Large intestine (tissue), 3 donors: ENCODE measurements around the gene RTBDN. TPM values are rescaled to one million over a fixed set of nuclear protein-coding genes. Genes with fewer than 3 reads are reported as not detected.

Experiments used
- DNase-seq, 2 donors: peaks; one replicate each; pipeline versions ENCODE4 v3.0.0 to v3.0.0-alpha.2; 2013
- H3K27ac ChIP-seq: one replicate; pipeline ENCODE4 v1.5.1; 2013; ENCODE audit warnings: low read length
- H3K27me3 ChIP-seq: 2 replicates; pipeline ENCODE4 v1.6.1; 2013; ENCODE audit warnings: low read length; ENCODE audit not compliant: control insufficient read depth, insufficient read depth
- H3K36me3 ChIP-seq: 2 replicates; pipeline ENCODE4 v1.6.1; 2013; ENCODE audit warnings: low read length; ENCODE audit not compliant: control insufficient read depth, insufficient read depth
- H3K4me1 ChIP-seq: one replicate; pipeline ENCODE4 v1.6.1; 2013; ENCODE audit warnings: low read length; ENCODE audit not compliant: control insufficient read depth, insufficient read depth
- H3K4me3 ChIP-seq: one replicate; pipeline ENCODE4 v1.5.1; 2013; ENCODE audit warnings: low read length
- H3K9me3 ChIP-seq: one replicate; pipeline ENCODE4 v1.6.1; 2013; ENCODE audit warnings: mild to moderate bottlenecking, low read depth, low read length, moderate library complexity; ENCODE audit not compliant: control insufficient read depth
- WGBS: methylation state at CpG from one replicate; pipeline ENCODE4 v1.1.5; 2013; ENCODE audit warnings: low lambda C conversion rate; ENCODE audit not compliant: insufficient coverage; 5-methylcytosine and 5-hydroxymethylcytosine counted together
- polyA plus RNA-seq: library from polyadenylated mRNA; unstranded; fragments of 120-200 nt; gene quantifications from one replicate; pipeline ENCODE4 v1.2.1, GENCODE V29; 2013

The RTBDN gene
- polyA plus RNA-seq, 1 donor, result 1.6 TPM

- H3K9me3 ChIP-seq, result peaks cover 9% of the 10 kb centered on the region
- H3K27ac ChIP-seq, result no peak overlapping the region
- peaks cover 5% of the 10 kb centered on the region for H3K27me3 ChIP-seq
- peak in 1 of 2 donors; percentile 47 for DNase-seq
- no peak overlapping the region for H3K4me3 ChIP-seq
- no peaks in the 10 kb centered on the region for H3K36me3 ChIP-seq
- no CpG with 5 or more reads among the region's 10 CpGs for WGBS
- H3K4me1 ChIP-seq, result peaks cover 2% of the 10 kb centered on the region
These were observed 34.2 kb upstream of the RTBDN start for GRCh38 chr19:12868540-12869112.

DNA sequence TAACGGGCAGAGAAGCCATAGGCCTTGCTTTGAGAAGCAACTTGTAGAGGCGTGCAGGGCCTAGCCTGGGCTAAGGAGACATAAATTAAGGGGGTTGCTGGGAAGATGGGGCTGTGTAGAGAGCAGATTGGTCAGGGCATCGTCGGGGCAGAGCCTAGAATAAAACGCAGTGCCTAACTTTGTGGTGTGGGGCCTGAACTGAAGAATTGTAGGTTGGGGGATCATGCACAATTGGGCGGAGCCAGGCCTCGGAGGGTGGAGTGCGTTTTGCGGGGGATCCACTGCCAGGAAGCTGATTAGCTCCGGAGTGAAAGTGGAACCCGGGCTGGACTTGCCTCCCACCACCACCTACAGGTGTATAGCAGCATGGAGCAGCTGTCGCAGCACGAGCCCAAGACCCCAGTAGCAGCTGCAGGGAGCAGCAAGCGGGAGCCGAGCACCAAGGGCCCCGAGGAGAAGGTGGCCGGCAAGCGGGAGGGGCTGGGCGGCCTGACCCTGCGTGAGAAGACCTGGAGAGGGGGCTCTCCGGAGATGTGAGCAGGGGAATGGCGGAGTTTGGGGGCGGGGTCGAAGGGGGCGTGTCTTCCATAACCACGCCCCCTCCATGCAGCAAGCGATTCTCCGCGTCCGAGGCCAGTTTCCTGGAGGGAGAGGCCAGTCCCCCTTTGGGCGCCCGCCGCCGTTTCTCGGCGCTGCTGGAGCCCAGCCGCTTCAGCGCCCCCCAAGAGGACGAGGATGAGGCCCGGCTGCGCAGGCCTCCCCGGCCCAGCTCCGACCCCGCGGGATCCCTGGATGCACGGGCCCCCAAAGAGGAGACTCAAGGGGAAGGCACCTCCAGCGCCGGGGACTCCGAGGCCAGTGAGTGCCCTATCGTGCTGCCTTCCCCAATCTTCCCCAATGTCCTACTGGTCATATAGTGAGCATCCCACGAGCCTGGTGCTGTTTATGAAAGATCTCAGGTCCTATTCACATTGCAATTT, 33.0 kb upstream of the RTBDN start:
- Histone ChIP-seq H3K27me3 (peaks cover 3% of the 10 kb centered on the region), H3K4me3 (peak overlapping the region; percentile 41), H3K9me3 (peaks cover 3% of the 10 kb centered on the region), H3K27ac (no peak overlapping the region), H3K36me3 (no peaks in the 10 kb centered on the region), H3K4me1 (no peaks in the 10 kb centered on the region)
- peak; percentile 57 to 74 for DNase-seq
- WGBS, result no CpG with 5 or more reads among the region's 51 CpGs

GRCh38 chr19:12866416-12867119, 32.2 kb upstream of the RTBDN start:
- no CpG with 5 or more reads among the region's 29 CpGs for WGBS
- Histone ChIP-seq H3K36me3 (no peaks in the 10 kb centered on the region), H3K4me3 (peak overlapping the region; percentile 41), H3K27me3 (peaks cover 3% of the 10 kb centered on the region), H3K4me1 (no peaks in the 10 kb centered on the region), H3K27ac (no peak overlapping the region), H3K9me3 (peaks cover 3% of the 10 kb centered on the region)
- DNase-seq, result no peak

GRCh38 chr19:12865746-12866415, 31.5 kb upstream of the RTBDN start:
- Histone ChIP-seq H3K9me3 (peaks cover 3% of the 10 kb centered on the region), H3K27ac (no peak overlapping the region), H3K4me3 (no peak overlapping the region), H3K27me3 (peaks cover 3% of the 10 kb centered on the region), H3K4me1 (no peaks in the 10 kb centered on the region), H3K36me3 (no peaks in the 10 kb centered on the region)
- WGBS, result no CpG with 5 or more reads among the region's 19 CpGs
- no peak for DNase-seq

DNA sequence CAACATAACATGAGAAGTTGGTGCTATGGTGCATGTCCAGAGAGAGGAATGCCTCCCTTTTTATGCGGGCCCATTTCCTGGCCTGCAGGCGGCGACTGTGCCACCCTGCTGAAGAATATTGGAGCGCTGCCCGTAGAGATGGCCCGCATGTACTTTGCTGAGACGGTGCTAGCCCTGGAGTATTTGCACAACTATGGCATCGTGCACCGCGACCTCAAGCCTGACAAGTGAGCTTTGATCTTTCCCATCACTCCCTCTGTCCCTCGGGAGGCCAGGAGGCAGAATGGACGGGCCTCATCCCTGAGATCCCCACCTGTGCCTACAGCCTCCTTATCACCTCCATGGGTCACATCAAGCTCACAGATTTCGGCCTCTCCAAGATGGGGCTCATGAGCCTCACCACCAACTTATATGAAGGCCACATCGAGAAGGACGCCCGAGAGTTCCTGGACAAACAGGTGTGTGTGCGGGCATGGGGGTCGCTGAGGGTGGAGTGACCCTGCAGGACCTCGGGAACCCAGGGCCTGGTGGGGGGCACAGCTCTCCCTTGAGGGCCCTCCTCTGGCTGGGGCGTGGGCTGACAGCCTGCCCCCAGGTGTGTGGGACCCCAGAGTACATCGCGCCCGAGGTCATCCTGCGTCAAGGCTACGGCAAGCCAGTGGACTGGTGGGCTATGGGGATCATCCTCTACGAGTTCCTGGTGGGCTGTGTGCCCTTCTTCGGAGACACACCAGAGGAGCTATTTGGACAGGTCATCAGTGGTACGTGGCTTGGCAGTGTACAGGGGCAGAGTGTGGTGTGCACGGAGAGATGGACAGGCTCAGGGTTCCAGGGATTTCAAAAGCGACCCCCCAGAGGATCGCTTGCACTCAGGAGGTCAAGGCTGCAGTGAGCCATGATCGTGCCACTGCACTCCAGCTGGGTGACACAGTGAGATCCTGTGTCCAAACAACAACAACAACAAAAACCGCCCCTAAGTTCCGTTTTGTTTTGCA, 30.6 kb upstream of the RTBDN start:
- no peak overlapping the region for H3K4me3 ChIP-seq
- no peak for DNase-seq
- no CpG with 5 or more reads among the region's 34 CpGs for WGBS

GRCh38 chr19:12864143-12864542, 29.8 kb upstream of the RTBDN start:
- H3K27me3 ChIP-seq, result peaks cover 3% of the 10 kb centered on the region
- DNase-seq, result no peak
- no peak overlapping the region for H3K4me3 ChIP-seq
- no peaks in the 10 kb centered on the region for H3K4me1 ChIP-seq
- H3K9me3 ChIP-seq, result peaks cover 3% of the 10 kb centered on the region
- no peak overlapping the region for H3K27ac ChIP-seq
- H3K36me3 ChIP-seq, result no peaks in the 10 kb centered on the region
- no CpG with 5 or more reads among the region's 4 CpGs for WGBS

More for the DNA sequence above, 30.6 kb upstream of the RTBDN start:
- Histone ChIP-seq H3K4me1 (no peaks in the 10 kb centered on the region), H3K27ac (no peak overlapping the region), H3K36me3 (no peaks in the 10 kb centered on the region), H3K9me3 (peaks cover 3% of the 10 kb centered on the region), H3K27me3 (peaks cover 3% of the 10 kb centered on the region)

- no peaks in the 10 kb centered on the region for H3K4me1 ChIP-seq
- no peak for DNase-seq
- H3K27me3 ChIP-seq, result peaks cover 3% of the 10 kb centered on the region
- H3K4me3 ChIP-seq, result no peak overlapping the region
- no peaks in the 10 kb centered on the region for H3K36me3 ChIP-seq
- peaks cover 5% of the 10 kb centered on the region for H3K9me3 ChIP-seq
- no CpG with 5 or more reads among the region's 7 CpGs for WGBS
- no peak overlapping the region for H3K27ac ChIP-seq
These were observed 25.2 kb upstream of the RTBDN start for GRCh38 chr19:12859546-12859945.

DNA sequence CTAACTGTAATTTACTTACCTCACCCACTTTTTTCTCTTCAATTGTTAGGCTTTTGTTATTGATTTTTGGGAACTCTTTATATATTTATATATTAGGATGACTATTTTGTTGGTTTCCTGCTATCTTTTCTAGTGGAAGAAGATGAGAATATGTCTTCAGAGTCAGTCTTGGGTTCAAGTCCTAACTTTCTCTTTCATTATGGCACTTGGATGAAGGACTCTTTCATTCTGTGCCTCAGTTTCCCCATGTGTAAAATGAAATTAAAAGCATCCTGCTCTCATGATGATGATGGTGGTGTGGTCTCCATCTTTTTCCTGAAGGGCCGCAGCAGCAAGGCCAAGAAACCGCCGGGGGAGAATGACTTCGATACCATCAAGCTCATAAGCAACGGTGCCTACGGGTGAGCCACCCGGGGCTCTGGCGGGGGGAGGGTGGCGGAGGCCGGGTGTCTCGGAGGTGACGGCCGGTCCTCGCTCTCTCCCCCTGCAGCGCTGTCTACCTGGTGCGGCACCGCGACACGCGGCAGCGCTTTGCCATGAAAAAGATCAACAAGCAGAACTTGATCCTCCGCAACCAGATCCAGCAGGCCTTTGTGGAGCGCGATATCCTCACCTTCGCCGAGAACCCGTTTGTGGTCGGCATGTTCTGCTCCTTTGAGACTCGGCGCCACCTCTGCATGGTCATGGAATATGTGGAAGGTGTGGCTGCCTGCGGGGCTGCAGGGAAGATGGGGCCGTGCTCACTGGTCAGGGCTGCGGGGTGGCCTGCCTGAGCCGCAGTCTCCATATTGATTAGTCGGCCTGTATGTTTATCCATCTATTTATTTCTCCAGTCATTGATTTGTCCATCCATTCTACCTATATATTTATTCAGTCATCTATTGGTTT, 23.9 kb upstream of the RTBDN start:
- no peak for DNase-seq
- 100% methylated on average over 4 of the region's 35 CpGs for WGBS
- H3K36me3 ChIP-seq, result no peaks in the 10 kb centered on the region
- H3K9me3 ChIP-seq, result peaks cover 5% of the 10 kb centered on the region
- no peak overlapping the region for H3K4me3 ChIP-seq
- H3K27ac ChIP-seq, result no peak overlapping the region
- H3K27me3 ChIP-seq, result peaks cover under 1% of the 10 kb centered on the region
- H3K4me1 ChIP-seq, result no peaks in the 10 kb centered on the region

GRCh38 chr19:12856653-12857052, 22.3 kb upstream of the RTBDN start:
- DNase-seq, result no peak
- no peaks in the 10 kb centered on the region for H3K27me3 ChIP-seq
- WGBS, result 57% methylated on average over 1 of the region's 1 CpG

More at GRCh38 chr19:12856653-12857052, 22.3 kb upstream of the RTBDN start:
- no peaks in the 10 kb centered on the region for H3K36me3 ChIP-seq
- H3K9me3 ChIP-seq, result peaks cover 5% of the 10 kb centered on the region
- no peak overlapping the region for H3K4me3 ChIP-seq
- no peak overlapping the region for H3K27ac ChIP-seq
- no peaks in the 10 kb centered on the region for H3K4me1 ChIP-seq
